ENCODE data around the gene IQSEC2.

IQSEC2 gene

GRCh38 chrX:53305219-53305995, 24.0 kb upstream of the IQSEC2 start:
- DNase-seq: no peak

GRCh38 chrX:53303195-53303594, 21.8 kb upstream of the IQSEC2 start:
- DNase-seq: no peak

GRCh38 chrX:53300157-53300556, 18.8 kb upstream of the IQSEC2 start:
- DNase-seq: no peak

- no peak for DNase-seq
Observed at GRCh38 chrX:53294024-53294648, 12.8 kb upstream of the IQSEC2 start.

GRCh38 chrX:53291596-53291995, 10.2 kb upstream of the IQSEC2 start:
- DNase-seq: no peak

GRCh38 chrX:53290441-53291041, 9.2 kb upstream of the IQSEC2 start:
- DNase-seq: no peak

- DNase-seq: no peak
Observed at GRCh38 chrX:53288189-53288588, 6.8 kb upstream of the IQSEC2 start.

- DNase-seq: no peak
Observed at GRCh38 chrX:53287493-53288138, 6.2 kb upstream of the IQSEC2 start.

GRCh38 chrX:53286171-53286570, 4.8 kb upstream of the IQSEC2 start:
- no peak for DNase-seq

GRCh38 chrX:53285591-53285990, 4.2 kb upstream of the IQSEC2 start:
- DNase-seq: no peak

GRCh38 chrX:53284684-53285447, 3.5 kb upstream of the IQSEC2 start:
- DNase-seq: peak; percentile 25

GRCh38 chrX:53283567-53283966, 2.2 kb upstream of the IQSEC2 start:
- no peak for DNase-seq

- no peak for DNase-seq
Observed at GRCh38 chrX:53283099-53283498, 1.7 kb upstream of the IQSEC2 start.

GRCh38 chrX:53281963-53282695, 745 bp upstream of the IQSEC2 start:
- DNase-seq: no peak

- no peak for DNase-seq
Observed at GRCh38 chrX:53280331-53281320, 758 bp downstream of the IQSEC2 start.

GRCh38 chrX:53279296-53280237, 1.8 kb downstream of the IQSEC2 start:
- no peak for DNase-seq

GRCh38 chrX:53272808-53273337, 8.5 kb downstream of the IQSEC2 start:
- no peak for DNase-seq

- no peak for DNase-seq
Observed at GRCh38 chrX:53269536-53270107, 11.8 kb downstream of the IQSEC2 start.

- DNase-seq: no peak
Observed at GRCh38 chrX:53268173-53268572, 13.2 kb downstream of the IQSEC2 start.

Data from activated T-cell treated with anti-CD3 and anti-CD28 coated beads for 4 hours (primary cell).